Skin of body (tissue), 2 donors: ENCODE results near the gene PLAAT2. TPM values are rescaled to one million over a fixed set of nuclear protein-coding genes. Genes with fewer than 3 reads are reported as not detected.
"Not testable (repeated sequence)": the region's sequence is repeated elsewhere in the genome, so short reads cannot be mapped to it uniquely, and the experiment has no call there.

Source experiments
- DNase-seq: peaks from one replicate; lab custom pipeline; 2025; lab: John Stamatoyannopoulos, UW
- total RNA-seq: library from RNA; depleted of rRNA; stranded (reverse); fragments of >200 nt; gene quantifications from one replicate; pipeline ENCODE4 v1.2.3, GENCODE V29; 2014

The PLAAT2 gene
- total RNA-seq, result not detected

GRCh38 chr11:63563201-63564055, at the start of gene PLAAT2:
Gene PLAAT2 (minus strand): TSS chr11:63563379. CDS start chr11:63563324, 55 bp downstream.
- no peak for DNase-seq

DNA sequence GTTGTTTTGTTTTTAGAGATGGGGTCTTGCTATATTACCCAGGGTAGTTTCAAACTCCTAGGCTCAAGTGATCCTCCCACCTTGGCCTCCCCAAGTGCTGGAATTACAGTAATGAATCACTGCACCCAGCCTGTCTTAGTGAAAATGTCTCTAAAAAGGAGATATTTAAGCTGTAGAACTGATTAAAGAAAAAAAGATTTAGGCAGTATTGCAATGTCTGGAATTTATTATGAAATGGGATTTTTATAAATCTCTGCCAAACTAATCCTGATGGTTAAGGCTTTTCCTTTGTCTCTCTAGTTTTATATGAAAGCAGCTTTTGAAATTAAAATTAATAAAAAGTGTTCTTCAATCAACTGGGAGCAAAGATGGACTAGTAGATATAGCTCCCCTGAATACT, 49.0 kb upstream of the PLAAT2 start:
- no peak for DNase-seq

DNA sequence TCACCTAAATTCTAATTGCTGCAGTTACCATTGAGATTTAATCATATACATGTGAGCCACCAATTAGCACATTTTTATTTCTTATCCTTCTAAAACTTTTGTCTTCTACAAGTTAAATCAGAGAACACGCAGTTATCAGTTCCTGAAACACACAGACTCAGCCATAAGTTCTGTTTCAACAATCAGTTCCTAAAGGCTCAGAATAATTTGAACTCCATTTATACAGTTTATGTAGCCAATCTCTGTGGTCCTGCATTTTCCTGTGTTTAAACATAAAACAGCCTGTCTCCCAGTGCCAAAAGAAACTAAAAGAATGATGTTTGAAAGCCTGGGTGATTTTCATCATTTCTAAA, 48.2 kb upstream of the PLAAT2 start:
- no peak for DNase-seq

DNA sequence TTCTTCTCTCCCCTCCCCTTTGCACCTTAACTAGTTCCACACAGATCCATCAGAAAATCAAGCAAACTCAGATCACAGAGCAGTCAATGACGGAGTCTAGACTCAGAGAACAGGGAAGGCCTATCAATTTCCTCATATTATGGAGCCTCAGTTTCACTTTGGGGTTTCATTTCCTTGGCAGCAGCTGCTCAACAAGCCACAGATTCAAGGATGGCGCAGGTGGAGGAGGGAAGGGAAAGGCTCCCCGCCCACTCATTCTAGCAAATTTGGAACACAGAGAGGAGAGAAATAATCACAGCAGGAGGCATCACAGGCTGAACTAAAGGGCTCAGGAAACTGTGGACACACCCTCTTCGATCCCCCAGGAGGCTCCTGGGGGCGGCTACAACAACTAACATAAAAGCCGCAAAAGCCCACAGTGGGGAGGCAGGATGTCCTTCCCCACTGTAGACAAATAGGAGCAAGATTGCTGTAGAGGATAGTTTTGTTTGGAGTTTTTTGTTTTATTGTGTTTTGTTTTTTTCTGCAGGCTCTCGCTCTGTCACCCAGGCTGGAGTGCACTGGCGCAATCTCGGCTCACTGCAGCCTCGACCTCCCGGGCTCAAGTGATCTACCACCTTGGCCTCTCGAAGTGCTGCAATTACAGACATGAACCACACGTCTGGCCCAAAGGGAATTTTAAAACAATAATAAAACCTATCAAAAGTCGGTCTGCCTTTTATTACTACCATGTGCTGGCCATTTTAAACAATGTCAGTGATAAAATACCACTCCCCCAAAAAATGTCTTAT, 47.6 kb upstream of the PLAAT2 start:
- no peak for DNase-seq

- no peak for DNase-seq
These were observed 46.9 kb upstream of the PLAAT2 start for GRCh38 chr11:63609971-63610580.

DNA sequence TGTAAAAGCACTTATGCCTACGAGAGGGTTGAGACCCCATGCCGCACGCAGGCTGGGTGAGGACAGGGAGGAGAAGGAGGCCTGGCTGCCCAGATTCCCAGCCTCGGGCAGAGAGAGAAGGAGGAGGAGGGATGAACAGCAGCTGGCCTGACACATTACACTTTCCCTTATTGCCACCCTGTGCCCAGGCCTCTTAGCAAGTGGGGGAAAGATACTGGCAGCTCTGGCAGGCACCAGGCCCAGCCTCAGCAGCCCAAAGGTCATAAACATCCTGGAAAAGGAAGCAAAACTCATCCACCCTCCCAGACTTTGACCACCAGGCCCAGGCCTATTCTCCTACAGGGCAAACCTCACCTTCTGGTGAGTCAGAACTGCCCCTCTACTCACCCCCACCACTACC, 46.4 kb upstream of the PLAAT2 start:
- DNase-seq, result no peak

- no peak for DNase-seq
These were observed 45.5 kb upstream of the PLAAT2 start for GRCh38 chr11:63608353-63609345.

DNA sequence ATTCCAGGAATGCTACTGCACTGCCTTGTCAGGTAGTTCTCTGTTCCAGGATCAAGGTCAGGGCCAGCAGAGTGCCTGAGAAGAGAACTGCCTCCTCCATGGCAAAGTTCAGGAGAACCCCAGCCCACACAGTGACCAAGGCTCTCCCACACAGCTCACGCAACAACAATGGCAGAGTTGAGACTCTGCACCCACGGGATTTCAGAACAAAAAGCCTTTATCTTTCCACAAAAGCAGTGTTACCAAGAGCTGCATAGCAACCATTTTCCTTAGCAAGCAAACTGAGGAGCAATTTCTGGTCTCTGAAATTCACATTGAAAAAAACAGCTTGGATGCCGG, 40.0 kb upstream of the PLAAT2 start:
- no peak for DNase-seq

DNA sequence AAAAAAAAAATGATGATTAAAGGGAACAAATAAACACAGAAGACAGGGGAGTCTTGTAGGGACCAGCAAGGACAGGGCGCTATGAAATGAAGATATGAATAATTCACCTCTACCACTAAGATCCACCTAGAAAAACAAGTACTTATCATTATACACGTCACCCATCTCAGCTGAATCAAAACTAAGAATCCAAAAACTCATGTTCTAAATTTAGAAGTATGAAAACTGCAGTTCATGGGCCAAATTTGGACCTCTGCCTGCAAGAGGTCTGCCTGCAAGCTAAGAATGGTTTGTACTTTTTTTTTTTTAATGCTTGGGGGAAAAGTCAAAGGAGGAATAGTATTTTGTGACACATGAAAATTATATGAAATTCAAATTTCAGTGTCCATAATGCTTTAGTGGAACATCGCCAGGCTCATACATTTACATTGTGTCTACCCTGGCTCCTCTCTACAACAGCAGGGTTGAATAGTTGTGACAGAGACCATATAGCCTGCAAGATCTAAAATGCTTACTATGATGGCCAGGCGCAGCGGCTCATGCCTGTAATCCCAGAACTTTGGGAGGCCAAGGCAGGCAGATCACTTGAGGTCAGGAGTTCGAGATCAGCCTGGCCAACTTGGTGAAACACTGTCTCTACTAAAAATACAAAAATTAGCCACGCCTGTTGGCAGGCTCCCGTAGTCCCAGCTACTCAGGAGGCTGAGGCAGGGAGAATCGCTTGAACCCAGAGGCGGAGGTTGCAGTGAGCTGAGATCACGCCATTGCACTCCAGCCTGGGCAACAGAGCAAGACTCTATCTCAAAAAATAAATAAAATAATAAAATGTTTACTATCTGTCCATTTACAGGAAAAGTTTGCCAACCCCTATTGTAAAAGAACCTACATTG, 39.4 kb upstream of the PLAAT2 start:
- DNase-seq, result not testable (repeated sequence)

GRCh38 chr11:63599211-63600122, 36.3 kb upstream of the PLAAT2 start:
- DNase-seq, result no peak

DNA sequence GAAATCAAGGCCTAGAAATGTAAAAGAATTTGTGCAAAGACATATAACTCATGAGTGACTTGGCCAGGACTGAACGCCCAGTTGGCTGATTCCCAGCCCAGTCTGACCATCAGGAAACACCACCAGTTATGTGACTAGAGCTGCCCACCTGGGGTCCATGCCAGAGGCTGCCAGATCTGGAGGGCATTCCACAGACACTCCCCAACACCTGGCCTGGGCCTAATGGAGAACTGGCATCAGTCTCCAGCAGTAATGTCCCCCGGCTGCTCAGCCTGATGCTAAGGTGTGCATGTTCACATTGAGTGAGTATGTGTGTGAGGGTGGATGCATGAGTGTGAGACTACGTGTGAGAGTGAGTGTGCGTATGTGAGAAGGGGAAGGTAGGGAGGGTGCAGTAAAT, 35.4 kb upstream of the PLAAT2 start:
- no peak for DNase-seq

DNA sequence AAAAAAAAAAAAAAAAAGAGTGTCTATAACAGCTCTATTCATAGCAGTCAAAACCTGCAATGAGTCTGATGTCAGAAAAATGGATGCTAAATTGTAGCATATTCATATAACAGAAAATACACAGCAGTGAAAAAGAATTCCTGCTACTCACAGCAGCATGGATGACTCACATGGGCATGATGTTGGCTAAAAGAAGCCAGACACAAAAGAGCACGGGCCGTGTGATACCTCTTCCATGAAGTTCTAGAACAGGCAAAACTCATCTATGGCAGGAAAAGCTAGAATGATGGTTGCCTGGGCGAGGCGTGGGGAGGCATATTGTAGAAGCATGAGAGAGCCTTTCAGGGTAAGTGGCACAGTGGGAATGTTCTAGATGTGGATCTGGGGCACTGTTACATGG, 32.1 kb upstream of the PLAAT2 start:
- DNase-seq, result no peak

- no peak for DNase-seq
These were observed 29.8 kb upstream of the PLAAT2 start for GRCh38 chr11:63592975-63593395.

GRCh38 chr11:63590024-63590788, 27.0 kb upstream of the PLAAT2 start:
- DNase-seq, result no peak

- no peak for DNase-seq
These were observed 25.8 kb upstream of the PLAAT2 start for GRCh38 chr11:63589000-63589399.

DNA sequence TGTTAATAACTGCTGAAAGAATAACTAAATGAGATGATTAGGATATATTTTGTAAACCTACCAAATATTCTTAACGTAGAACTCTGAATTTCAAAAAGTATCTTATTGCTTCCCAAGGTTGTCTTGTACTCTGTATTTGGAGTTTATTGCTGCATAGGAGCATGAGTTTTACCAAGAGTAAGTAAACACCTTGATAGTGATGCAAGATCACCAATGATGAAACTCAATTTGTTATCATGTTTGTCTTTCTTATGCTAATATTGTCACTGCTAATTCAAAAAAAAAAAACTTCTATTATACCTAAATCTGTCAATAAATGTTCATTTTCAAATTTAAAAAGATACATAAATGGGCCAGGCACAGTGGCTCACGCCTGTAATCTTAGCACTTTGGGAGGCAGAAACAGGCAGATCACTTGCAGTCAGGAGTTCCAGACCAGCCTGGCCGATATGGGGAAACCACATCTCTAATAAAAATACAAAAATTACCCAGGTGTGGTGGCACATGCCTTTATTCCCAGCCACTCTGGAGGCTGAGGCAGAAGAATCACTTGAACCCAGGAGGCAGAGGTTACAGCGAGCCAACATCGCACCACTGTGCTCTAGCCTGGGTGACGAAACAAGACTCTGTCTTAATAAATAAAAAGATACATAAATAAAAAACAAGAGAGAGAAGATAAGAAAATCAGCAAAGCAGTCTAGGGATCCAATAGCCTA, 23.4 kb upstream of the PLAAT2 start:
- no peak for DNase-seq

DNA sequence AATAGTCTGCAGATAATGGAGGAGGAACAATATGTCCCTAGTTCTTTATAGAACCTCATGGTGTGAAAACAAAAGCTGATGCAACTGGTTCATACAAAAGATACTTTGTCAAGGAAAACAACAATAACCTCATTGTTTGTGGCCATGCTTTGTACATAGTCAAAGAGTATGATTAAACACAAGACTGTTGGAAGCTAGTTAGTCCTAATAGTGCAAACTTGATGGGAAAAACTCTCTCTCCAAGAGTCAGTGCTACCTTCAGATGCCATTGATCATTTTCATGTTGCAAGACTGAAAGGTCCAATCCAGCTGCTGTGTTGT, 20.1 kb upstream of the PLAAT2 start:
- DNase-seq, result no peak

GRCh38 chr11:63581224-63581623, 18.0 kb upstream of the PLAAT2 start:
- DNase-seq, result not testable (repeated sequence)
